ENCODE data around the gene UQCRHL. TPM values are rescaled to one million over a fixed set of nuclear protein-coding genes. Genes with fewer than 3 reads are reported as not detected.

UQCRHL gene
- total and polyA plus RNA-seq, 10 of the 15 experiments (the other 5 are each of a cell fraction or from before 2014, with no cell fraction given) = 1.4 to 17.3 (median 5.7) TPM

GRCh38 chr1:15849775-15850324 is 42.4 kb upstream of the UQCRHL start (continued):
- TF ChIP-seq E2F8 (IDR thresholded peaks at IDR 0.05; ENCODE audit: low read depth, partially characterized antibody) = peak; percentile 18
- TF ChIP-seq HDGF (IDR thresholded peaks at IDR 0.05) = no peak
- TF ChIP-seq ETV6 (conservative IDR thresholded peaks at IDR 0.05 in 1 of 2, IDR thresholded peaks at IDR 0.05 in 1 of 2; ENCODE audit: borderline replicate concordance in 1 of 2, low read depth in 1 of 2) = no peak
- TF ChIP-seq PKNOX1 (IDR thresholded peaks at IDR 0.05) = 0 out of 2 replicates have a peak, but pooled peaks have one; percentile 7
- no peak for TF ChIP-seq CBX5 (IDR thresholded peaks at IDR 0.05; ENCODE audit: low read depth)
- TF ChIP-seq WRNIP1 (IDR thresholded peaks at IDR 0.05; ENCODE audit: borderline replicate concordance, low read depth, low read length) = 0 out of 2 replicates have a peak, but pooled peaks have one; percentile 20
- TF ChIP-seq GATAD2B (conservative IDR thresholded peaks at IDR 0.05; ENCODE audit: low read depth) = no peak
- TF ChIP-seq IKZF2 (IDR thresholded peaks at IDR 0.05) = peak; percentile 8 to 75; a peak in 3 of 4 replicates
- TF ChIP-seq NFIC (IDR thresholded peaks at IDR 0.05; ENCODE audit: low read depth, low read length) = no peak
- TF ChIP-seq CEBPZ (IDR thresholded peaks at IDR 0.05; ENCODE audit: low read depth, low read length) = no peak
- no peak for TF ChIP-seq HSF1 (IDR thresholded peaks at IDR 0.05; ENCODE audit: low read depth, low read length)
- TF ChIP-seq CREM (IDR thresholded peaks at IDR 0.05; ENCODE audit: low read depth) = no peak
- TF ChIP-seq MYC (IDR thresholded peaks at IDR 0.05; ENCODE audit: insufficient read depth, insufficient read length, insufficient replicate concordance, low read length, severe bottlenecking) = peak; percentile 76
- no peak for TF ChIP-seq RELA (IDR thresholded peaks at IDR 0.05; ENCODE audit: borderline replicate concordance, partially characterized antibody)
- 0 out of 2 replicates have a peak, but pooled peaks have one; percentile 18 for TF ChIP-seq FOXM1 (IDR thresholded peaks at IDR 0.05; ENCODE audit: low read depth, low read length)
- peak; percentile 32 for TF ChIP-seq MXI1 (IDR thresholded peaks at IDR 0.05; ENCODE audit: low read depth, low read length)
- no peak for TF ChIP-seq DPF2 (IDR thresholded peaks at IDR 0.05)
- no peak for TF ChIP-seq ZNF384 (IDR thresholded peaks at IDR 0.05; ENCODE audit: borderline replicate concordance, low read depth, low read length)
